K562 (cell line): ENCODE measurements around the gene BEND4.

ENCODE experiments used
- ARID2 ChIP-seq: fragments of 450-650 bp; IDR thresholded peaks from 2 replicates; pipeline ENCODE4 v1.6.1; 2017; ENCODE audit warnings: antibody characterized with exemption, mild to moderate bottlenecking
- JUNB ChIP-seq: fragments of 450-650 bp; formaldehyde crosslinking; conservative IDR thresholded peaks from 2 replicates; pipeline ENCODE4 v1.4.0; 2020; ENCODE audit warnings: mild to moderate bottlenecking
- LARP7 ChIP-seq: fragments of 450-650 bp; IDR thresholded peaks from 2 replicates; pipeline ENCODE4 v1.6.1; 2016
- NR2C2 ChIP-seq, 2 experiments: fragments of 200-800 bp in 1 of 2; sonication (Bioruptor generic) in 1 of 2; sonication (generic) in 1 of 2; formaldehyde crosslinking in 1 of 2; IDR thresholded peaks; 2 replicates each; pipeline versions ENCODE4 v1.6.1 to v1.8.0; 2016 to 2022; ENCODE audit warnings: mild to moderate bottlenecking in 1 of 2, missing compliant biosample characterization in 1 of 2, missing genetic modification characterization in 1 of 2, missing genetic modification reagents in 1 of 2
- SMAD3 ChIP-seq: fragments of 450-650 bp; formaldehyde crosslinking; conservative IDR thresholded peaks from 2 replicates; pipeline ENCODE4 v1.4.0; 2020; ENCODE audit warnings: mild to moderate bottlenecking
- TGIF2 ChIP-seq: sonication (generic); formaldehyde crosslinking; IDR thresholded peaks from 2 replicates; pipeline ENCODE4 v1.8.1; 2022; ENCODE audit warnings: mild to moderate bottlenecking, missing genetic modification reagents, moderate library complexity
- TF ChIP-seq, protein P1 (sequence below), 3 experiments: IDR thresholded peaks in 2 of 3; conservative IDR thresholded peaks in 1 of 3; 2 replicates each; pipeline ENCODE4 v1.5.1; 2011 to 2012; ENCODE audit warnings: low read length in 3 of 3, mild to moderate bottlenecking in 3 of 3, control low read depth in 2 of 3, improper control_type of control experiment in 1 of 3, inconsistent platforms in 1 of 3, low read depth in 1 of 3, mixed read lengths in 1 of 3, moderate library complexity in 1 of 3; ENCODE audit not compliant: insufficient read depth in 2 of 3

DNA sequence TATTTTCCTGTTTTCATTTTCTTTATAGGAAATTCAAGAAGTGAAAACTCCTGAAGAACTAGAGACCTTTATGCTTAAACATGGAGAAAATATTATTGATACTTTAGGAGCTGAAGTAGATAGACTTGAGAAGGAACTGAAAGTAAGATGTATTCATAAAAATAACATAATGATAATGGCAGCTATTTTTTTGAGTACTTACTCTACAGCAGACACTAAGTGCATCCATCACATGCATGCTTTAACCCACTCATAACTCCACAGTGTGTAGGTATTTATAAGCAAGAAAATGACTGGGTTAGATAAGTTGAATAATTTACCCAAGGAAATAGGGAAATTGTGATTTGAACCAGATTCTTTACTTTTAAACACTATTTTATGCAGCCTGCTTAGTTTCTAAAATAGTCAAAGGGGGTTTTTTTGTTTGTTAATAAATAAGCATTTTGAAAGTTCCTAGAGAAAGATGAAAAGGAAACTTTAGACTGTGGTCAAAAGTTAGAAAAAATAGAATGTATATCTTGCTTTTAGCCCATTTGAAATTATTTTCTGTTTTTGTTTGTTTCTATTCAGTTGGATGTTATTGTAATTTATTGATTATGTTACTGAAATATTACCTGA, 74.2 kb downstream of the BEND4 start:
- TF ChIP-seq LARP7 (no peak), ARID2 (no peak), NR2C2 (CRISPR knock-in tag; IDR thresholded peaks at IDR 0.05) (no peak), NR2C2 (tag; IDR thresholded peaks at IDR 0.05) (no peak), SMAD3 (no peak), JUNB (CRISPR knock-in tag) (no peak), TGIF2 (CRISPR knock-in tag) (no peak)
- TF ChIP-seq, protein P1, sequence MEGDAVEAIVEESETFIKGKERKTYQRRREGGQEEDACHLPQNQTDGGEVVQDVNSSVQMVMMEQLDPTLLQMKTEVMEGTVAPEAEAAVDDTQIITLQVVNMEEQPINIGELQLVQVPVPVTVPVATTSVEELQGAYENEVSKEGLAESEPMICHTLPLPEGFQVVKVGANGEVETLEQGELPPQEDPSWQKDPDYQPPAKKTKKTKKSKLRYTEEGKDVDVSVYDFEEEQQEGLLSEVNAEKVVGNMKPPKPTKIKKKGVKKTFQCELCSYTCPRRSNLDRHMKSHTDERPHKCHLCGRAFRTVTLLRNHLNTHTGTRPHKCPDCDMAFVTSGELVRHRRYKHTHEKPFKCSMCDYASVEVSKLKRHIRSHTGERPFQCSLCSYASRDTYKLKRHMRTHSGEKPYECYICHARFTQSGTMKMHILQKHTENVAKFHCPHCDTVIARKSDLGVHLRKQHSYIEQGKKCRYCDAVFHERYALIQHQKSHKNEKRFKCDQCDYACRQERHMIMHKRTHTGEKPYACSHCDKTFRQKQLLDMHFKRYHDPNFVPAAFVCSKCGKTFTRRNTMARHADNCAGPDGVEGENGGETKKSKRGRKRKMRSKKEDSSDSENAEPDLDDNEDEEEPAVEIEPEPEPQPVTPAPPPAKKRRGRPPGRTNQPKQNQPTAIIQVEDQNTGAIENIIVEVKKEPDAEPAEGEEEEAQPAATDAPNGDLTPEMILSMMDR (IDR thresholded peaks at IDR 0.05 in 2 of 3, conservative IDR thresholded peaks at IDR 0.05 in 1 of 3; ENCODE audit: insufficient read depth in 2 of 3, low read depth in 1 of 3, low read length in 3 of 3): no peak
